GM18511 (cell line): ENCODE results near the gene KIF5A.

Experiments
- ATAC-seq: cut with Tn5 transposase; IDR thresholded peaks from one replicate; pipeline ENCODE4 v1.9.1; 2021; ENCODE audit warnings: mild to moderate bottlenecking, moderate library complexity; ENCODE audit not compliant: unreplicated experiment

Gene KIF5A

DNA sequence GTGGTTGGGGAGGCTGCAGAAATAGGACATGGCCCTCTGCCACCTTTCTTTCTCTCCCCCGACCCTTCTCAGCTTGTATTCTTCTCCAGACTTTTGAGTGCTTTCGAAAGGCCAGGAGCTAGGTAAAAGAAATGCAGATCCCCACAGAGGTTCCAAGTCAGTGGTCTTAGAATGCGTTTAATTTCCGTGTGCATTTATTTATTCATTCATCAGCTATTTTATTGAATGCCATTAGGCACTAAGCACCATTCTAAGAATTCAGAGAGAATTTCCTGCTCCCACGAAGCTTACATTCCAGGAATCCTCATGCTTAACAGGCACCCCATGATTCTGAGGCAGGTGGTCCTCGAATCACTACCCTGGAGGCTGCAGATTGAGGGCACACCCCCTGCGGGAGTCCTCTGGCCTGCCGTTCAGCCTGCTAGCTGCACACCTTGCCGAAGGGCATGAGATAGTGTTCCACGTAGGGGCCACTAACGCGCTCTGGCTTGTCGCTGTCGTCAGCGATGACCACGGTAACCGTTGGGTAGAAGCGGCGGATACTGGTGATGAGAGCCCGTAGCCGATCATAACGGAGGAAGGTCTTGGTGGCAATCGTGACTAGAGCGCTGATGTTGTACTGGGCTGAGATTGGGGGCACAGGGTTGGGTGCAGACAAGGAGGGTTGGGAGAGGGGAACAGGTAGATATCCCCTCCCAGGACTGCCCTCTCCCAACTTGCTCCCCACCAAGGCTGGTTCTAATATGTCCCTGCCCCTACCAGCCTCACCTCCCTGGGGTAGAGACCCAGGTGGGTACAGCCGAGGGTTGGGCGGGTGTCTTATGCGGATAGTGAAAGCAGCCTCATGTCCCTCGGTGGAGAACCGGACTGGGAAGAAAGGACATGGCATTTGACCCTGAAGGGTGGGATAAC lies 78.7 kb downstream of the KIF5A start:
- no peak for ATAC-seq

DNA sequence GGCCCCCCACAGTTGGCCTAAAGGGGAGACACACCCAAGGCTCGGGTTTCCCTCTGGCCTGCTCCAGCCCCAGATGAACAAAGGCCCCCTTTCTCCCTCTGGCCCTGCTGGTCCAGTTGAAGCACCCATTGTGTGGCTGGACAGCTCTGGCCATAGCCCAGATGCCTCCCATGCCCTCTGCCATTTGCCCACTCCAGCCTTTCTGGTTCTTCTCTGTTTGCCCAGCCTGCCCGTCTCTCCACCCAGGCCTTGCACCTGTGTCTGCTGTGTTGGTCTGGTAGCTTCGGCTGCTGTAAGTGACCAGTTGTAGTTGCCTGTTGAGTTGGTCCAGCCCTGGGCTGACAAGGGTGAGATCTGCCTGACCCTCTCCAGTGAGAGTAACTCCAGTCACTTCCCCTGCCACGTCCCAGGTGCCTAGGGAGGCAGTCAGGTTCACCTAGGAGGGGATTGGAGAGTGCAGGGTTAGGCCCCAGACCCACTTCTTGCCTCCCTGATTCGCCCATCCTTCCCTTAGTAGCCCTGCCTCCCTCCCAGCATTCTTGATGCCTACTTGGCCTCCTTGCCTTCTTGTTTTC lies 80.1 kb downstream of the KIF5A start:
- no peak for ATAC-seq

DNA sequence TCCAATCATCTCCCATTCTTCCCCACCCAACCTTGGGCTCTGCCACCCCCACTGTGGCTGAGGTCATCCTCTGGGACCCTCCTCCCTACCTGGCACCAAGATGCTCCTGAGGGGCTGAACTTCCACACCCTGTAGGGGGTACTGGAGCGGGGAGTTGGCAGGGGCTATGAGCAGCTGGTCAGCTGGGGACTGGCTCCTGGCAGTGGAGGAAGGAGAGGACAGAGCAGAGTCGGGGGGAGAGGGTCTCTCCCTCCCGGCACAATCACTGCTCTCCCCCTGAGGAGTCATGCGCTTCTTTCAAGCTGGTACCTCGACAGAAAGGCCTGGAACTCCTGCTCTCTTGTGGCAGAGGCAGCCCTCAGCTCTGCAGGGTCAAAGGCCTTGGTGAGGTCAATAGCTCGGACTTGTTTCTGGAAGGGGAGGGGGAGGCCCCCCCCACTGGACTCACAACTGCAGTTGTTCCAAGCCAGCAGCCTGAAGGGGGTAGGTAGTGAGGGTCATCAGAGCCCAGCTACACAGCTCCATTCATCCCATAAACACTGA lies 81.1 kb downstream of the KIF5A start:
- no peak for ATAC-seq

DNA sequence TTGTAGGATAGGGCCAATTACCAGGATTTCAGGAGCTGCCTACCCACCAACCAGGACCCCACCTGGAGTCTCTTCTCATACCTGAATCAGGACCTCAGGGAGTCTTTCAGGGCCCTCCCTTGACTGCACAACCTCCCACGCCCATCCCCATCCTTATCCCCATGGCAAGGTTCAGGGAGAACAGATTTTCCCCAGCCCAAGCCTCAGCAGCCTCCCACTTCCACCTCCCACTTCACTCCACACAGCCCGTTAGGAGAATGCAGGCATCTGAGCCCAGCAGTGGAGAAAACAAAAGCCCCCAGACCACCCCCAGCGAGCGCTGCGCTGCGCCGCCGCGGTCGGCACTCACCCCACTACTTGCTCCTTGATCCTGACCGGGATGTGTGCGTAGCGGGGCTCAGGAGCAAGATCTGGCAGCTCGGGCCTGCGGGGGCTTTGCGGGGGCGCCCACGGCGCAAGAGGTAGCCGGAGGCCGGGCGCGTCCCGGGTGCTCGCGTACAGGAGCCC lies 81.8 kb downstream of the KIF5A start:
- ATAC-seq: no peak

DNA sequence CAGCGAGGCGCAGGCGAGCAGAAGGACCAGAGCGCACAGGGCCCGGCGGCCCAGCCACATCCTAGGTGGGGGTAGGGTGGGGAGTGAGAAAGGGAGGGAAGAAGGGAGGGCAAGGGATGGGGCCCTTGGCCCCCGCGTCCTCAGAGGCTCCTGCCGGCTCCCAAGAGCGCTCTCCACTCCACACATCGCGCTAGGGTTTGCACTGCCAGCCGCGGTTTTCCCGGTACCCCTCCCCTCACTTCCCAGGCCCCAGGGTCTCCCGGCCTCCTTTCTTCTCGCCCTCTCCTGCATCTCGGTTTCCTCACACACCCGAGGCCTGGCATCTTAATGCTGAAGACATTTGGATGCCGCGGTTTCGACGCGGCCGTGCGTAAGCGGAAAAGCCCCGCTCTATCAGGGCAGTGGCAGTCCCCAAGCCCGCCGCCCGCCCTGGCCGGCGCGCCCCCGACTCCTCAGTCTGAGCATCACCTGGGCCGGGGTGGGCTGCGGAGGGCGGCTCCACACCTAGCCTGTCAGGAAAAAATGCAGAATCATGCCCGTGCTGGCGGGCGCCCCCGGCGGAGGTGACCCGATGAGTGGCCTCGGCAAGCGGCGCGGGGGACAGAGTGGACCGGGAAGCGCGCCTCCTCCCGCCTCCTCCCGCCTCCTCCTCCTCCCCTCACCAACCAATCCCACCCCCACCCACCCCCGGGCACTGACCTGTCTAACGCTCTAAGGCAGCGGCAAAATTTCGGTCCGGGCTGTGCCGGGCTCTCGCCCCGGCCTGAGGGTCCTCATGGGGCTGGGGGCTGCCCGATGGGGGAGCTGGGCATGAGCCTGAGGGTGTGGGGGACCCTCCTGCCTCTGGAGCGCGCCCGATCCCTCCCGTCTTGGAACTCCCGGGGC lies 82.5 kb downstream of the KIF5A start:
- ATAC-seq: peak; percentile 24

DNA sequence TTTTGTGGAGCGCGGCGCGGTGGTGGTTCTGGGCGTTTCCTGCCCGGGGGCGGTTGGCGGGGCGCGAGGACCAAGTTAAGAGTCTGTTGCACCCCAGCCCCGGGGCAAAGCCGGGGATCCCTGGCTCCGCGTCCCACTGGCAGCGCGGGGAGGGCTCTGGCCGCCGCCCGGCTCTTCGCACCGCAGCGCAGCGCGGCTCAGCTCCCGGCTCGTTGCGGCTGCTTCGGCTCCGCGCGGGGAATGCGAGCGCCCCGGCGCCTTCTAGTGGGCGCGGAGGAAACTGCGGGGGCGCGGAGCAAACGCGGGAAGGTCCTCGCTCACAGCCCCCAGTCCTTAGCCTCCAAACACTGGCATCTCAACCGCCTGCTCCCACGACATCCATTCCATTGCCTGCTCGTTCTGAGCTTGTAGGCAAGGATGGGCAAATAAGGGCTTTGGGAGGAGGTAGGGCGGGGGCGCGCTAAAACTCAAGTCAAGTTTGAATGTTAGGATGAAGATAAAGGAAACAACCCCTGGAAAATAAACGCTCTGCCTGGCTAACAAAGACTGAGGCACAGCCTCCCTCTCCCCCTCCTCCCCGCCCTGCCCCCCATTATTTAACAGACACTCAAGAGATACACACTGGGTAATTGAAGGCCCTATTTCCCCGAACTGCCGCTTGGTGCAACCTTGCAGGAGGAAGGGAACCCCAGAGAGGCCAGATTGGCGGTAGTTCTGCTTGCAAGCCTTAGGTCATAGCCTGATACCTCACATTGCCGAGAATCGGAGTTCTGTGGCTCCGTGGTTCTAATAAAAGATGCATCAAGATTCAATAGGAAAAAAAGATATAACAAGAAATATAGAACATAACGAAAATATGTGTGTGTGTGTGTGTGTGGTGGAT lies 83.4 kb downstream of the KIF5A start, which contains the start of gene B4GALNT1:
B4GALNT1 (minus strand) TSS at position 244 of the 883 bp plus-strand sequence. CDS start 1,069 bp downstream, outside the sequence.
- ATAC-seq: peak; percentile 86
